Measurements from ENCODE around the gene RAI14.

Gene RAI14

DNA sequence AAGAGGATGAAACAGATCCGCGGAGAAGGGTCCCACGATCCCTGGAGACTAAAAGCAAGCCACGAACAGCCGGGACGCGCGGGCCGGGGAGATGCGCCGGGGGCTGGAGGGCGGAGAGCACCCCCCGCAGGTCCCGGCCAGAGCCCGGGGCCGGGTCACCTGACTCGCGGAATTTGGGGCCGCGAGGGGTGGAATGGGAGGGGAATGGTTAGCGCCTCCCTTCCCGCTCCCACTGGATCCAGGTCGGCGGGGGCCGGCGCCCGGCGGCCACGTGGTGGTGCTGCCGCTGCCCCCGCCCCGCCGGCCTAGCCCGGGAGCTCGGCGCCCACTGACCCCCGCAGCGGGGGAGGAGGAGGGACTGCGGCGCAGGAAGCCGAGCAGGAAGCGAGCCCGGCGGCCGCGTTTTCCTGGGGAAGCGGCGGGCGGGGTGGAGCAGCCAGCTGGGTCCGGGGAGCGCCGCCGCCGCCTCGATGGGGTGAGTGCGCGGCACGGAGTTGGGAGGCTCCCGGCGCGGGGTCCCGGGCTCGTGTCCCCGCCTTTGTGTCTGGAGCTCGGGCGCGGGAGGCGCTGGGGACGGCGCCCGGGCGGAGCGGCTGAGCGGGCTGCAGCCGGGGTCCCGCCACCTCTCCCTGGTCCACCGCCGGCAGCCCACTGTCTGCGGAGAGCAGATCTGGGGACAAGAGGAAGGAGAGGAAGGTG is at the start of gene RAI14:
TSS of gene RAI14 (plus strand) at position 328 of the 699 bp plus-strand sequence. CDS start 30,592 bp downstream, outside the sequence.
- no peak for DNase-seq (ENCODE audit: low read depth in 1 of 2, low spot score in 1 of 2)

DNA sequence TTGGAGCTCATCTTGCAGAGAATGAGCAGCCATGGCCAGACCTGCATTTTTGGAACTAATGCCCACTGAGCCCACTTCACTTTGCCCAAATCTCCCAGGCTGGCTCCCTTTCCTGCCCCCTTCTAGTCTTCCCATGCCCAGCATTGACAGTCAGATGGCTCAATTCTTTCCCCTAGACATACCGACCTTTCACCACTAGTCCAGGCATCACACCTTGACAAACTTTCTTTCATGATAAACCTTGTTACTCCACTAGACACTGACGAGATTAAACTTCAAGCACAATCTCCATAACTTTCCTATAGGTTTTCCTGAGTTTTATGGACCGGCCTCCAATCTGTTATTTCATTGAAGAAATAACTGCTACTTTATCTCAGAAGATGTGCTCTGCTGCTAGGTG is 47.8 kb upstream of the RAI14 start:
- no peak for DNase-seq (ENCODE audit: low read depth in 1 of 2, low spot score in 1 of 2)

DNA sequence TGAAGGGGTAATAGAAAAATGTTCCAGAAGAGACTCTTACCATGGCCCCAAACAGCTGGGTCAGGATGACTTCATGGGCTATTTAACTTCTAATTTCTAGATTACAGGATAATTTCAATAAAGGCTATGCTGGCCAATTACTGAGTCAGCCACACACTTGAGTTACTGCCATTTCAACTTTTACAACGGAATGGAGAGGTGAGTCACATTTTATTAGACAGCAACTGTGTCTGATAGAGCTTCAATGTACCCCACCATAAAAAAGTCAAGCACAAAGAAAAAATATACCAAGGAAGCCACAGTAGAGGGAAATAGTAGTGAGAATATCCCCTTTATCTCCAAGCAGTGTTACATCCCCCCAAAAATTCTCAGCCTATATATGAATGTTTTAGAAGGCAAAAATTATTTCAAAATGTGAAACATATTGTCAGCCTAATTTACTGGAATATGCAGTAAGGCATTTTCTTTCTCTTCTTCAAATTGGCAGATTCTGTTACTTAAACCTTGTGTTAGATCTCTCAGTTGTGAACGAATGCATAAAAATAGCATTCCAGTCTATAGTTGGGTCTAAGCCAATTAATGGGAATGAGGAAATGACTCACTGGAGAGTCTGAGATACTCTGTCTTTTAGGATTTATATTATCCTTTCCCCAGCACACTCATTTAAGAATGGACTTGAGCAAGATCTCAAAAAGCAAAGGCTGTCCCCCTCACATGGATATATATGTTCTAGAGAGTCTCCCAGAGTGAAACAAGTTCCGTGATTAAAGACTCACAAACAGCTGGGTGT is 47.1 kb upstream of the RAI14 start:
- no peak for DNase-seq (ENCODE audit: low read depth in 1 of 2, low spot score in 1 of 2)

DNA sequence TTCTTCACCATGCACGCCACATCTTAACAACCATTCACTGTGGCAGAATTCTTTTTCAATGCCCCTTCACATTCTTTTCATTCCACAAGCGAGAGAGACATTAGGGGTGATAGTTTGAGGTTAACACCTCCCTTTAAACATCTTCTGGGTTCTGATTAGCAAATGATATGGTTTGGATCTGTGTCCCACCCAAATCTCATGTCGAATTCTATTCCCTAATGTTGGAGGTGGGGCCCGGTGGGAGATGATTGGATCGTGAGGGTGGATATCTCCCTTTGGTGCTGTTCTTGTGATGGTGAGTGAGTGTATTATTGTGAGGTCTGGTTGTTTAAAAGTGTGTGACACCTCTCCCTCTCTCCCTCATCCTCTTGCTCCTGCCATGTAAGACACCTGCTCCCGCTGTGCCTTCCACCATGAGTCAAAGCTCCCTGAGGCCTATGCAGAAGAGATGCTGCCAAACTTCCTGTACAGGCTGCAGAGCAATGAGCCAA is 46.1 kb upstream of the RAI14 start:
- DNase-seq (ENCODE audit: low read depth in 1 of 2, low spot score in 1 of 2): no peak

DNA sequence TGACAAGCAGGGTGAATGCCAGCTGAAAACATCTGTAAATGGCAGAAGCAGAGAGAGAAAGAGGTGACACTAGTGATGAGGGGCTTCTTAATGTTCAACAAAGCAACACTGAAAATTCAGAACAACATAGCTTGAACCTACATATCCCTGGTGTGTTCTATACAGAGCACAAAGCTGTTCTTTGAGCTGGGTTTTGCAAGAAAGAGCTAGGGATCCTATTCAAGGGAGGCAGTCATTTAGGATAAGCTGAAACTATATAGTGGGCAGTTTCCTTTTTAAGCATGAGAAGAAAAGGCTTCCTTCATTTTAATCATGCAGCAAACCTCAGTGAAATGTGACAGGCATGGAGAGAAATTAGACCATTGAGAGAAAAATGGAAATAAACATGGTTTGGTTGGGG is 45.6 kb upstream of the RAI14 start:
- DNase-seq (ENCODE audit: low read depth in 1 of 2, low spot score in 1 of 2): no peak

DNA sequence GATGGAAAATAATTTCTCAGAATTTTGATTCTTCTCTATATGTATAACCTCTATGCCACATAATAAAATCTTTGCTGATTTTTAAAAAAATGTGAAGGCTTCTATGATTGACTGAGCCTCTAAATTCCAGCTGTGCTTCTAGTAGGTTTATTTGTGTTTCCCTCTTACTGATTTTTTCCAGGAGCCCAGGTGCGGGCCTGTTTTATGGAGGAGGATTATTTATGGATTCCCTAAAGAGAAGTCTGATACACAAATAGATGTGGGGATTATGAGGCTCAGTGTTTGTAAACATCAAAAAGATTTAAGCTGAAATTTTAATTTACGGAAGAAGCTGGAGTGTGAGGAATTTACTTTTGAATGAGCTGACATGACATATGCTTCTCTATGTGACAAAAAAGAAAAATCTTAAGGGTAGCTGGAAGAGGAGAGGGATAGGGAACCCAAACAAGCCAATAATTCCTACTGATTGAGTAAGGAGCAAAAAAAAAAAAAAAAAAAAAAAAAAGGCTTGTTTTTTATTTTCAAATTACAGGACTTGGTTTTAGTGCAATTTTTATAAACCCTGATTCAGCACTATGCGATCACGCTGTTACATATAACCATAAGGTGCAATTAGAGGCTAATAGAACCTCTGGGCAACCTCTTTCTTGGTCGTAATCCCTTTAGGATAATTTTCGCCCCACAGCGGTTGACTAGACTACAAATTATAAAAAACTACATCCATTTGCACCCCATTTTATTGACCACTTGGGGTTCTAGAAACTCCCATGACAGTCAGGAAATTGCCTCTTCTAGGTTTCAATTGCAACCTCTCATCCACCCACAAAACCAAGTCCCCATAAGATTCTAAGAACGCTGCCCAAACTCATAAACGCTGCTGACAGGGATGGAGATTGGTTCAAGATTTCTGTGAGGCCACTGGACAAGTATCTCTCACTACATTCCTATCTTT is 44.4 kb upstream of the RAI14 start:
- DNase-seq (ENCODE audit: low read depth in 1 of 2, low spot score in 1 of 2): no peak

DNA sequence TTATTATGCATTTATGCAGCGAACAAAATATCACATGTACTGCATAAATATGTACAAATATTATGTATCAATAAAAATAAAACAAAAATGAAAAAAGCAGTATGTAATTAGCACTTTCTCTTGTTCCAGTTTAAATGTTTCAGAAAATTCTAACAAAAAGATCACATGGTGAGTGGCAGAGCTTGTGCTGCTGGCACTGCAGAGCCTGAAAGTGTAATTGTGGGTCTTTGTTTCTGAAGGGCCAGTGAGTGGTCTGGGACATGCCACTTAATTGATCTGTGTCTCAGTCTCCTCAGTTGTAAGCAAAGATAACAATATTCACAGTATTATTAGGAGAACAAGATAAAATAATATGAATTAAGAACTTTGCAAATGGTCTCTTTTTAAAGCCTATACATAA is 39.5 kb upstream of the RAI14 start:
- DNase-seq (ENCODE audit: low read depth in 1 of 2, low spot score in 1 of 2): no peak

DNA sequence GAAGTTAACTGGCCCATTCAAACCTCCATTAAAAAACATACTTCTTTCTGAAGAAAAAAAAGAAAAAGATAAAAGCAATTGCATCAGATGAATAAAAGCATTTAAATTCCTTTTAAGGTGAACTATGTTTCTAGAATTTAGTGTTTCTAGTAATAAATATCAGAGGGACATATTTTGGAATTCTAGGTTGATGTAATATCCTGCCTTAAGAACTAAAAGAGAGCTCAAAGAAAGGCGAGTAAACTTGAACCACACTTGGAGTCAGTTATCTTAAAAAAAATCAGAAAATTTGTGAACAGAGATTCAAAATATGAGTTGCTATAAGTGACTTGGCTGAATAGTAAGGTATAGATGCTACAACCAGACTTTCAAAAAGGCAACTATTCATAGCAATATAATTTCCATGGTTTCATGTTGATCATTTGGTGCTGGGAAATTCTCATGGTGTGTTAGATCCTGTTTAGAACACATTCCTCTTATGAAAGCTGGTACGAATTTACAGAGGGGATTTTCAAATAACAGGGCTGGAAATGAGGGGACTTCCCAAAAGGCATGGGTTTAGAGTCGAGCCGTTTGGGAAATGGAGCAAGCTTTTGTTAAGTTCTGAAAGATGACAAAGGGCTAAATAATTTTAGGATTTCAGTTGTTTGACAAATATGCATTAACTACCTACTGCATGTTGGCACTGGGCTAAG is 37.6 kb upstream of the RAI14 start:
- no peak for DNase-seq (ENCODE audit: low read depth in 1 of 2, low spot score in 1 of 2)

DNA sequence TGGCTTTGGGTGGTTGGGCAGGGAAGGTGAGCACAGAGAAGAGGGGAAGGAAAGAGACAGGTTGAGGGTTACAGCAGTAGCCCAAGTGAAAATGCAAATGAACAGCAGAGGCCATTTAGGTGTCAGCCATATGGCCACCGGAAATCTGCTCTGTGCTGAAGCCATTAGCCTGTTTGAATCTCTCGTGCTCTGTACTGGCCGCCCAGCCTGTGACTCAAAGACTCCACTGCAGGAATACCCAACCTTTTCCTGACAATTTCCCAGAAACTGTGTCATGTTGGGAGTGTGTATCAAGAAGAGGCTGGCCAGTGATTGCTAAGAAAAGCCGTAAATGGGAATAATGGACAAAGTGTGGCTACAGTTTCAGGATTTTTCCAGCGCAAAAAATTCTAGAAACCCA is 35.9 kb upstream of the RAI14 start:
- no peak for DNase-seq (ENCODE audit: low read depth in 1 of 2, low spot score in 1 of 2)

DNA sequence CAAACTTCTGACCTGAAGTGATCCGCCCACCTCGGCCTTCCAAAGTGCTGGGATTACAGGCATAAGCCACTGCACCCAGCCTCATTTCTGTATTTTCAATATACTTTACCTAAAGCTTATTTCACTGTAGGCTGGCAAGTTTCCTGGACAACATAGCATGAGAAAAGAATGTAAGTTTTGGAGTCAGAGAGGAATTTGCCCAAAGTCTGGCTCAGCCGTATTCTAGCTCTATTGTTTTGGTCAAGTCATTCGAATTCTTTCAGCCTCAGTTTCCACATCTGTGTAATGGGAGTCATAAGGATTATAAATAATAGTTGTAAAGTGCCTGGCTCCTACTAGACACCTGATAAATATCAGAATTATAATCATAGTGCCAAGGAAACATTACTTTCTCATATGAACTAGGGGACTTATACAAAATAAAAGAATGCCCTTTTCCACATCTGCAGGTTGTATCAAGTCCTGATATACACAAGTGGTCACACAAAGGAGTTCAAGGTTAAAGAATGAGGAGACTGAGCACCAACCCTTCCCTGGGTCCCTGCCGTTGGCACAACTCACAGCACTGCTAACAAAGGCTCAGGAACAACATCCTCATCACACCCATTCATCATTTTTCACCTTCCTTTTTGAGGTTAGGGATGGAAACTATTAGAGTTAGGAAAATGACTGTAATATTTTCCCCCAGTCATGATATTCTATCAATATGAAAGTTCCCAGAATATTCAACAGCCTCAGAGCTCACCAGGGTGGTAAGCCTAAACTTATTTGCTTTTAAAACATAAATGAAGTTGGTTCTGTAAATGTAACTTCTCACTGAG is 34.6 kb upstream of the RAI14 start:
- no peak for DNase-seq (ENCODE audit: low read depth in 1 of 2, low spot score in 1 of 2)

DNA sequence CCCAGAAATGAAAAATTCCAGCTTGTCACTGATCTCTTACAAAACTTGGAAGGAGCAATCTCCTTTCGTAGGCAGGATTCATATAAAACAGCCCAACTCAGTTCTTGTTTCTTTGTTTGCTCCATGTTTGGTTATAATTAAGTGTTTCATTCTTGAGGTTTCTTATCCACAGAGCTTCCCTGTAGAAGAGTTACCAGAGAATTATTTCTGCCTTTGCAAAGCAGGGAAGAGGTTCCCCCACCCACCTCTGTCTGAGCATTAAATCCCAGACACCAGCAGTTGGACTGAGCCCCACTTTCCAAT is 34.1 kb upstream of the RAI14 start:
- no peak for DNase-seq (ENCODE audit: low read depth in 1 of 2, low spot score in 1 of 2)

DNA sequence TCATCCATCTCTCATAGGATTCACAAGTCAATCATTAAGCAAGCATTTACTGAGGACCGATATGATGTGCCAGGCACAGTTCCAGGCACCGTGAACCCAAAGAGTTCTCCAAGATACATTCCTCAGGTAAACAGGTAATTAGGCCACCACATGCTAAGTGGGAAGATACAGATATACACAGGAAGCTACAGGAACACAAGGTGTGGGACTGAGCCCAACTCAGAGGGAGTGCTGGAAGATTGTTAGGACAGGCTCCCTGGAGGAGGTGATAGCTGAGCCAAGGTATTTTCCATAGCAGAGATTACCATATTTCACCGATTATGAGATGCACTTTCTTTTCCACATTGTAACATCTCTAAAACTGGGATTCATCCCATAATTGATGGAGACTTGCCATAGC is 31.4 kb upstream of the RAI14 start:
- no peak for DNase-seq (ENCODE audit: low read depth in 1 of 2, low spot score in 1 of 2)

DNA sequence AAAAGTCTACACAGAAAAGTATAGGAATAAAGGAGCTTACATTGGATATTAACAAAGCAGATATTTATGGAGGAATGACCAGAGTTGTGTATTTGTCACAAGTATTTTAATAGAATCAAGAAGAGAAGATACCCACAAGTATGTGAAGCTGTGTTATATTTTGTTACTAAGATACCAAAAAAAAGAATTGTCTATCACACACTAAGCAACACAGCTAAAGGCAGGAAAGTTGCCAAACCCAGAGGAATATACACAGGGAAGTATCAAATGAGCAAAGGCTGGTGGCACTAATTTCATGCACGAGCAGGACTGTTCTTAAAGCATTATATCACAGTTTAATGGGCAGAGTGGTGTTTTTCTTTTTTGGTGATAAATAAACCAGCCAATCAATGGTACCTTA is 30.9 kb upstream of the RAI14 start:
- no peak for DNase-seq (ENCODE audit: low read depth in 1 of 2, low spot score in 1 of 2)

DNA sequence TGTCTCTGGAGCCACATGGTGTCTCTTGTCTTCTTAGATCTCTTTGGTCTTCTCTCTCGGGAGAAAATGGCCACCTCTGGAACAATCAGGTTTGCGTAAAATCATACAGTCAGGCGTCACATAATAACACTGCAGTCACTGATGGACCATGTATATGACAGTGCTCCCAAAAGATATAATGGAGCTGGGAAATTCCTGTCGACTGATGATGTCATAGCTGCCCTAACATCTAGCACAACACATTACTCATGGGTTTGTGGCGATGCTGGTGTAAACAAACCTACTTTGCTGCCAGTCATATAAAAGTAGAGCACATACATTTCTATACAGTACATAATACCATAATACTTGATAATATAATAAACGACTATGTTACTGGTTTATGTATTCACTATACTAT is 30.1 kb upstream of the RAI14 start:
- no peak for DNase-seq (ENCODE audit: low read depth in 1 of 2, low spot score in 1 of 2)

DNA sequence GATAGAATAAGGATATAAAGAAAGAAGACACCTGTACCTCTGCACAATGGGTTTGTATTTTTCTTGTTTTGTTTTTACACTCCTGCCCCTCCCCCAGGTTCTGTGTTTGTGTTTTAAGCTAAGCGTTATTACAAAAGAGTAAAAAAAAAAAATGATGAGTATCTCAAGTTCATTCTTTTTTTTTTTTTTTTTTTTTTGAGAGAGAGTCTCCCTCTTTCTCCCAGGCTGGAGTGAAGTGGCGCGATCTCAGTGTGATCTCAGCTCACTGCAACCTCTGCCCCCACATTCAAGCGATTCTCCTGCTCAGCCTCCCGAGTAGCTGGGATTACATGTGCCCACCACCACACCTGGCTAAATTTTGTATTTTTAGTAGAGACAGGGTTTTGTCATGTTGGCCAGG is 29.4 kb upstream of the RAI14 start:
- DNase-seq (ENCODE audit: low read depth in 1 of 2, low spot score in 1 of 2): no peak

DNA sequence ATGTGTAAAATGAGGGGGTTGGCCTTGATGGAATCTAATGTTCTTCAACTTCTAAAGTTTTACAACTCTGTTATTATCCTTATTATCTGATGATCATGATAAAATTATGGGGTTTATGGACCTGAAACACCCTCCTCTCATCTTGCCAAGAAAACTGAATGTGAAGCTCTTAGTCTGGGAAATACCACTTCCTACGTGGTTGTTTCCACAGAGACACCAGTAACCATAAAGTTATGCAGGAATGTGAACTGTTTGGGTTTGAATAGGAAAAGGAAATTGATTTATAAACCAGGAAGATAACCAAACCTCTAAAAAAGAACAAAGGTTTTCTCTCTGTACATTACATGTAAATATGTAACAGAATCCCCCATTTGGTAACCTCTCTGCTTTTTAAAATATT is 28.3 kb upstream of the RAI14 start:
- no peak for DNase-seq (ENCODE audit: low read depth in 1 of 2, low spot score in 1 of 2)

DNA sequence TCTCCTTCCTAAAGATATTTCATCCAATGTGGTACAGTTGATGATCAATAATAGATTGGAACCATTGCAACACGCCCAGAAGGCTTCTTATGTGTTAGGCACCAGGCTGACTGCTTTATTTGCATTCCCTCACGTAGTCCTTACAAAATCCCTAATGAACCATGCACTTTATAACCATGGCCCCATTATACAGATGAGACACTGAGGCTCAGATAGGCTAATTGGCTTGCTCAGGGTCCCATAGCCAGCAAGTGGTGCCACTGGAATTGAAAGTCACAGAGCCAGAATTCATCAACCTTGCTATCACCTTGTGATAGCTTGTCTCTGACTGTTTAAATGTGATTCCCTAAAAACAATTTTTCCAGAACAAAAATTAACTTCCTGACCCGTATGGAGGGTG is 27.8 kb upstream of the RAI14 start:
- DNase-seq (ENCODE audit: low read depth in 1 of 2, low spot score in 1 of 2): no peak

DNA sequence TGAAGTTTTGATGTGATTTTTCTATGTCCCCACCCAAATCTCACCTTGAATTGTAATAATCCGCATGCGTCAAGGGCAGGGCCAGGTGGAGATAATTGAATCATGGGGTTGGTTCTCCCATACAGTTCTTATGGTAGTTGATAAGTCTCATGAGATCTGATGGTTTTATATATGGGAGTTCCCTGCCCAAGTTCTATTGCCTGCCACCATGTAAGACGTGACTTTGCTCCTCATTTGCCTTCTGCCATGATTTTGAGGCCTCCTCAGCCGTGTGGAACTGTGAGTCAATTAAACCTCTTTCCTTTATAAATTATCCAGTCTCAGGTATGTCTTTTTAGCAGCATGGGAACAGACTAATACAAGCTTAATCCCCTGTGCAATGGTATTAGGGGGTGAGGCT is 25.5 kb upstream of the RAI14 start:
- no peak for DNase-seq (ENCODE audit: low read depth in 1 of 2, low spot score in 1 of 2)

DNA sequence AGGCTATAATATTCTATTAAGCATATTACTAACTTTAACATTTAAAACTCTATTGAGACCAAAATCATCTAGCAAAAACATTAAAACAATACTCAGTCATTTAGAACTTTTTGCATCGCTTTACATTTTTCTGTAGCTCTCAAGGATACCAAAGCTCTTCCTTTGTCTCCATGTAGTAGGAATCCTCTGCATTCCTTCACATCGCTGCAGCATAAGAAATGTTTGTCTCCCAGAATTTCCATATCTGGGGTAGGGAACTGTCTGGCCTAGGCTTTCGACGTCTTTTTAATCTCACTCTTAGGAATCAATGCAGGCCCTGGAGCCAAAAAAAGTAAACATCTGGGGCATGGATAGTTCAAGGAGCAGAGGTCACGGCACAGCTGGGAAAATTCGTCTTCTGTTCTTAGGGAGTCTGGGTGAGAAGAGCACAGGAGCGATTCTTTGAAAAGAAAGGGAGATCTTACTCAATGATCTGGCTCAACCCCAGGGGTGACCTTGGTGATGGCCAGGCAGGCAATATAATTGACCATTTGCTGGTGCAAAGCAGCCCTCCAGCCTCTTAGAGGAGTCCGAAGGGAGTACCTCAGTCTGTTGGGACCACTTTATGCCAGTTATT is 23.2 kb upstream of the RAI14 start:
- DNase-seq (ENCODE audit: low read depth in 1 of 2, low spot score in 1 of 2): no peak
